Neuron (in vitro differentiated cells): ENCODE measurements around the gene TRPM2.
A peak's percentile ranks its signal among the peaks of the same experiment; 100 is the strongest.

ENCODE experiments used
- H2AFZ ChIP-seq: one replicate; pipeline ENCODE4 v1.6.1; 2013; ENCODE audit warnings: low read depth, mild to moderate bottlenecking, inconsistent platforms, low read length, moderate library complexity
- H3K27me3 ChIP-seq: one replicate; pipeline ENCODE4 v1.6.1; 2013; ENCODE audit warnings: low read length; ENCODE audit not compliant: insufficient read depth
- H3K36me3 ChIP-seq: one replicate; pipeline ENCODE4 v1.6.1; 2013; ENCODE audit warnings: low read length; ENCODE audit not compliant: insufficient read depth
- H3K4me1 ChIP-seq: one replicate; pipeline ENCODE4 v1.6.1; 2013; ENCODE audit warnings: low read length; ENCODE audit not compliant: insufficient read depth
- H3K4me3 ChIP-seq: 2 replicates; pipeline ENCODE4 v1.5.1; 2013; ENCODE audit warnings: mild to moderate bottlenecking, low read length, moderate library complexity
- H3K9me3 ChIP-seq: one replicate; pipeline ENCODE4 v1.6.1; 2013; ENCODE audit warnings: low read length

TRPM2 gene

DNA sequence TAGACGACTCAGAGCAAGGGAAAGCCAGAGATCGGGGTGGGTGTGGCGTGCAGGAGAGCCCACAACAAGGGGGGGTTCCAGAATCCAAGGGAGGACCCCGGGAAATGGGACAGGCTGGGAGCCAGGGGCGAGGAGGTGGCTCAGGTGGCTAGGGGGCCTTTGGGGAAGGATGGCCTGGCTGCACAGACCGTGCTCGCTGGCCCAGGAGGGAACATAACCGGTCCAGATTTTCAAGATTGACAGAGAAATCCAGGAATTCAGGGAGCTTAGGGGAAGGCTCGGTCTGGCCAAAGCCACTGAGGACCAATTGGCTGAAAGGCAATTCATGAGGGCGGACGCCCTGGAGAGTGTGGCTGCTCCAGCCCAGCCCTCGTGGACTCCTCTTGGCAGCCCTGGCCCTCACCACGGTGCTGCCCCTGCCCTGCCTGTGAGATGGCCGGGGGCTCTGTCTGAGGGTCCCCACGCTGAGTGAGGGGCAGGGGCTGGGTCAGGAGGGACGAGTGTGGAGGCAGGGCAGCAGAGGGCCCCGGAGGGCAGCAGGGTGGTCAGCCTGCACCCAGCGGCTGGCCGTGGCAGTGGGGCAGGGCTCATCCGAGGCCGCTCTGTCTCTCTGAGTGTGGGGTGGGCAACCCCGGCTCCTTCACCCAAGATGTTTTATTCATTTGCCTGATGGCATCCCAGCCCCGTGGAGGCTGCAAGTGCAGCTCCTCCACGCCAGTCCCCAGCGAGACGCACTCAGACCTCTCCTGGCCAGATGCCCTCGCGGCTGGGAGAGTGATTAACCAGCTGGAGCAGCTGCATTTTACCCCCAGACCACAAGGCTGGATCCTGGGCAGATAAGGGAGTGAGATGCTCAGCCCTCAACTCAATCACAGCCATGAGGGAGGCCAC lies 96.3 kb downstream of the TRPM2 start:
- H3K27me3 ChIP-seq = peaks cover 5% of the 10 kb centered on the region
- peaks cover 5% of the 10 kb centered on the region for H3K4me1 ChIP-seq
- H2AFZ ChIP-seq = no peak overlapping the region
- H3K9me3 ChIP-seq = no peaks in the 10 kb centered on the region
- no peaks in the 10 kb centered on the region for H3K36me3 ChIP-seq
- no peak overlapping the region for H3K4me3 ChIP-seq

DNA sequence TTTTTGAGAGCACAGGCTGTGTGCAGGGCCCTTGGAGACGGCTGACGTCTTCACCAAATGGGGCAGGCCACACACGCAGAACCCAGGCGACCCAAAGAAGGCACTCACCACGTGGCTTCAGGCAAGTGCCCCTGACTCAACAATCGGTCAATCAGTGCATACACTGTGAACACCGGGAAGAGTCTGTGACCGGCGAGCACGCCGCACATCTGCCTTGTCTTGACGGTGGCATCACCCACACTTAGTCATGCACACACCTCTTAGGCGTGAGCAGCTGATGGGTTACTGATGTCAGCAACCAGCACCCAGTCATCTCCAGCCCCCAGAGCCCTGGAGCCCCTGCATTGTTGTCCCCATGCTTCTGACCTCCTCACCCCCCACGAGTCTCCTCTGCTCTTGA lies 97.0 kb downstream of the TRPM2 start:
- peaks cover 5% of the 10 kb centered on the region for H3K27me3 ChIP-seq
- H3K4me1 ChIP-seq = peaks cover 5% of the 10 kb centered on the region

DNA sequence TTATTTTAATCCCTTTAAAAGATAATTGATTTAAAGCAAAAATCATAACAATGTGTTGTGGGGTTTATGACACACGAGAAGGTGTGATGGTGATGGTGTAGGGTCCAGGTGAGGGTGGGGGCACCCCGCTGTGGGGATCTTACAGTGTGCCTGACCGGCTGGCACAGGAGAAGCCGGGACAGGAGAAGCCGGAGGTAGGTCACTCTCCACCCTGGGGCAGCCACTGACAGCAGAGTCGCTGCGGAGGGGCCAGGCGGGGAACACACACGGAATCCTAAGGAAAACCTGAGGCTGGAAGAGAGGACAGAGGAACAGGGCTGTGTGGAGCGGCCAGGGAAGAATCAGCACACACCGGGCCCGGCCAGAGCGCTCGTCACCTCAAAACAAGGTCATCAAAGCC lies 97.6 kb downstream of the TRPM2 start:
- no peaks in the 10 kb centered on the region for H3K36me3 ChIP-seq
- no peaks in the 10 kb centered on the region for H3K9me3 ChIP-seq
- H3K27me3 ChIP-seq = peaks cover 5% of the 10 kb centered on the region
- no peak overlapping the region for H2AFZ ChIP-seq
- peaks cover 5% of the 10 kb centered on the region for H3K4me1 ChIP-seq
- H3K4me3 ChIP-seq = no peak overlapping the region

More for the DNA sequence above, 97.0 kb downstream of the TRPM2 start:
- no peaks in the 10 kb centered on the region for H3K9me3 ChIP-seq
- H3K4me3 ChIP-seq = no peak overlapping the region
- no peaks in the 10 kb centered on the region for H3K36me3 ChIP-seq
- no peak overlapping the region for H2AFZ ChIP-seq

DNA sequence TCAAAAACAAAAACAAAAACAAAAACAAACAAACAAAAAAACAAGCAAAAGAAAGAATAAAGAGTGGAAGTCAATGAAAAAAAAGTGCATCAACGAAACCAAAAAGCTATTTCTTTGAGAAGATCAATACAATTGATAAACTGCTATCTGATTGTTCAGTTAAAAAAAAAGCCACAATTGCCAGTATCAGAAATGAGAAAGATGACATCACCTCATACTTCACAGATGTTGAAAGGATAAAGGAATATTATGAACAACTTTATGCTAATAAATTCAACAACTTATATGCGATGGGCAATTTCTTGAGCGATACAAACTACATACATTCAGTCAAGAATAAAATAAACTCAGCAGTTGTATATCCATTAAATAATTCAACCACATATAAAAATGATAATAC lies 99.7 kb downstream of the TRPM2 start:
- Histone ChIP-seq H3K4me1 (peaks cover 8% of the 10 kb centered on the region), H3K4me3 (no peak overlapping the region), H3K36me3 (peaks cover 4% of the 10 kb centered on the region)

DNA sequence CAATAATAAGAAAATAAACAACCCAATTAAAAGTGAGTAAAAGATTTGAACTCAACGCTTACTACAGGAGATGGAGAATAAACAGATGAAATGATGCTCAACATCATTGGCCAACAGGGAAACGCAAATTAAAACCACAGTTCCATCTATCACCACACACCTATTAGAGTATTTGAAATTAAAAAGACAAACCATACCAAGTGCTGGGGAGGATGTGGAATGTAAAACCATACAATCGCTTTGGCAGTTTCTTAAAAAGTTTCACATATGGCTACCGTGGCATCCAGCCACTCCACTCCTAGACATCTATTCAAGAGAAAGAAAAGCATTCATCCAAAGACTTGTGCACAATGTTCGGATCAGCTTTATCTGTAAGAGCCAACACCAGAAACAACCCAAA lies 100.6 kb downstream of the TRPM2 start:
- Histone ChIP-seq H3K36me3 (peaks cover 4% of the 10 kb centered on the region), H3K4me1 (peaks cover 3% of the 10 kb centered on the region), H3K27me3 (peaks cover under 1% of the 10 kb centered on the region), H3K4me3 (no peak overlapping the region), H3K9me3 (peaks cover 2% of the 10 kb centered on the region), H2AFZ (no peak overlapping the region)

More for the DNA sequence above, 99.7 kb downstream of the TRPM2 start:
- peaks cover 2% of the 10 kb centered on the region for H3K9me3 ChIP-seq
- H3K27me3 ChIP-seq = peaks cover 5% of the 10 kb centered on the region
- H2AFZ ChIP-seq = no peak overlapping the region

DNA sequence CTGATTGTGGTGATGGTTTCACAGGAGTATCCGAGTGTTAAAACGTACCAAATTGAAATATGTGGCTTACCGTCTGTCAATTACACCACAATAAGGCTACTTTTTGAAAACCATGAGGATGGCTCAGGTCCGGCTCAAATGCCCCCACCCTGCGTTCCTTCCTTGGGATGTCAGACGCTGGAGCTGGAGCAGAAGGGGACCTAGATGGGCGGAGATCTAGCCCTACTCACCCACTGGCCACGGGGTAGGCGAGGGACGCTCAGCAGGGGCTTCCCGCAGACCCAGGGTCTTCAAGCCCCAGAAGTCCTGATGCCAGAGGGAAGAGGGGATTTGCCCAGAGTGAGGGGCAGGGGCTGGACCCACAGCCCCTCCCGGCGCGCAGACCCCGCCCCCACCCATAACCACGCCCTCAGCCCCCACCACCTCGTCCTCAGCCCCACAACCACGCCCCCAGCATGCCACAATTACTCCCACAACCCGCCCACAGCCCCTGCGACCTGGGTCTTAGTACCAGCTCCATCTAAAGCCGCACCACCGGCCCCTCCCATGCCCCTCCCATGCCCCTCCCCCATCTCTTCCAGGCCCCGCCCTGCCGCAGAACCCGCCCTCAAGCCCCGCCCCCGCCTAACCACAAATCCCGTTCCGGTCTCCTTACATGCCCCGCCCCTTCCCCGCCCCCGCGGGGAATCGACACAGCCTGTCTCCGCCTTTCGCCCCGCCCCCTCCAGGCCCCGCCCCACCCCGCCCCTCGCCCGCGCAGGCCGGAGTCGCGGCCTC lies 101.5 kb downstream of the TRPM2 start, which contains the start of gene LRRC3:
Gene LRRC3, plus strand, starts transcription at position 764 of the 777 bp plus-strand sequence. CDS start 1,135 bp downstream, outside the sequence.
- peaks cover 2% of the 10 kb centered on the region for H3K9me3 ChIP-seq
- no peaks in the 10 kb centered on the region for H3K27me3 ChIP-seq
- H3K36me3 ChIP-seq = peaks cover 4% of the 10 kb centered on the region
- peak within 1 kb of the TSS; percentile 69 for H2AFZ ChIP-seq
- H3K4me3 ChIP-seq = peak within 1 kb of the TSS; percentile 49
- H3K4me1 ChIP-seq = peaks cover 3% of the 10 kb centered on the region

DNA sequence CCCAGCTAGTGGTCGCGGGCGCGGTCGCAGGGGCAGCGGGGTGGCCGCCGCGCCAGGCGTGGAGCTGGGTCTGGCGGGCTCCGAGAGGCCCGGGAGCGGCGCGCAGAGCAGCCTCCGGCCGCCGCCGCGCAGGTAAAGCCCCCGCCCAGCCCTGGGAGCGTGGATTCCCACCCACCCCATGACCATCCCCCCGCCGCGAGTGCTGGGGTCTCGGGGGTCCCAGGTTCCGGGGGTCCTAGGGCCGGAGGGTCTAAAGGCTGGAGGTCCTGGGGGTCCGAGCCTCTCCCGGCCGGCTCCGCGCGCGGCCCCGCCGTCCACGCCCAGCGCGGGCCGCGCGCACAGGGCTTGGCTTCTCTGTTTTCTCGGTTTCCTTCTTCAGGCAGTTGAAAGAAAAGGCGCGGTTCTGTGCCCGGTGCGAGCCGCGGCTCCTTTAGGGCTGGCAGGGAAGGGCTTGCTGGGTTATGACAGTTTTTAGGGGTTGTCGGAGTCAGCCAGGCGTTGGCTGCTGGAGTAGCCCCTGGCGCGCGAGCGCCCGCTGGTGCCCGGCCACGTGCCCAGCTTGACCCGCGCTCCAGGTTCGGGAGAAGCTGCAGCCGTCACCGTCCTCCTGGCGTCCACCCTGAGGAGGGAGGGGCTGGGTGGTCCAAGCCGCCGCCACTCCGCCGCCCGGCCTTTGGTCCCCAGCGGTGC lies 102.2 kb downstream of the TRPM2 start:
- H3K36me3 ChIP-seq = peaks cover 4% of the 10 kb centered on the region
- H3K4me1 ChIP-seq = peaks cover 3% of the 10 kb centered on the region
- peak overlapping the region; percentile 49 for H3K4me3 ChIP-seq
- peaks cover 2% of the 10 kb centered on the region for H3K9me3 ChIP-seq
- no peaks in the 10 kb centered on the region for H3K27me3 ChIP-seq
- peak overlapping the region; percentile 69 for H2AFZ ChIP-seq

DNA sequence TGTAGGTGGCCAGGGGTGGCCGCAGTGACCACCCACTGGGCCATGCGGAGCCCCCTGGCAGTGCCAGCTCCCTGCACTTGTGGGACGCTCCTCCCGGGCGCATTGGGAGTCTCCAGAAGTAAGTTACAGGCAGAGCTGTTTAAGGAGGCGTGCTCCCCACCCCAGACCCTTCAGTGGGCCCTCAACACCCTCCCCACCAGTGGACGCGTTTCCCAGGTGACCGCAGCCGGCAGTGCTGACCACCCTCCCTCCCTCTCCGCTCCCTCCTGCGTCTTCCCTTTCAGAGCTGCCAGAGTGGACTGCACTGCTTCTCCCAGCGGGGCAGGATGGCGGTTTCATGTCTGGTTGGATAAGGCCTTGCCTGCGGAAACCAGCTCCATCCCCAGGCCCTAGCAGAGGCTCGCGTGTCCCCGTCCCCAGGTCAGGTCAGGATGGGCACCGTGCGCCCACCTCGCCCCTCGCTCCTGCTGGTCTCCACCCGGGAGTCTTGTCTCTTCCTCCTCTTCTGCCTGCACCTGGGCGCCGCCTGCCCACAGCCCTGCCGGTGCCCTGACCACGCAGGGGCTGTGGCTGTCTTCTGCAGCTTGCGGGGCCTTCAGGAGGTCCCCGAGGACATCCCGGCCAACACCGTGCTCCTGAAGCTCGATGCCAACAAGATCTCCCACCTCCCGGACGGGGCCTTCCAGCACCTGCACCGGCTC lies 102.9 kb downstream of the TRPM2 start:
- Histone ChIP-seq H3K4me3 (peak overlapping the region; percentile 49), H3K9me3 (peaks cover 2% of the 10 kb centered on the region), H3K27me3 (no peaks in the 10 kb centered on the region), H3K36me3 (peaks cover 4% of the 10 kb centered on the region), H2AFZ (peak overlapping the region; percentile 69), H3K4me1 (peaks cover 3% of the 10 kb centered on the region)

DNA sequence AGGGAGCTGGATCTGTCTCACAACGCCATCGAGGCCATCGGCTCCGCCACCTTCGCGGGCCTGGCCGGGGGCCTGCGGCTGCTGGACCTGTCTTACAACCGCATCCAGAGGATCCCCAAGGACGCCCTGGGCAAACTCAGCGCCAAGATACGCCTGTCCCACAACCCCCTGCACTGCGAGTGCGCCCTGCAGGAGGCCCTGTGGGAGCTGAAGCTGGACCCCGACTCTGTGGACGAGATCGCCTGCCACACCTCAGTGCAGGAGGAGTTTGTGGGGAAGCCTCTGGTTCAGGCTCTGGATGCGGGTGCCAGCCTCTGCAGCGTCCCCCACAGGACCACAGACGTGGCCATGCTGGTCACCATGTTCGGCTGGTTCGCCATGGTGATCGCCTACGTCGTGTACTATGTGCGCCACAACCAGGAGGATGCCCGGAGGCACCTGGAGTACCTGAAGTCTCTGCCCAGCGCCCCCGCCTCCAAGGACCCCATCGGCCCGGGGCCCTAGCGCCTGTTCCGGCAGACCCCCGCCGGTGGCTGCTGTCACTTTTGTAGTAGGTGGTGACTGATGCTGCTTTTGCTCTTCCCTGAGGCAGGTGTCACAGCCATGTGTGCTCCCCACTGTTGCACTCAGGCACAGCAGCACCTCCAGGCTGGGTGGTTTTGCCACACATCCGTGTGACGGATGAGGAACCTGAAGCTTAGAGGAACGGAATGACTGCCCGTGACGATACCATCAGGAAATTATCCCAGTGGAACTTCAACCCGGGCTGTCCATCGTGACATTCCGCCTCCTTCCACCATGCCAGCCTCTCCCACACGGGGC lies 103.7 kb downstream of the TRPM2 start:
- peaks cover 2% of the 10 kb centered on the region for H3K9me3 ChIP-seq
- H3K36me3 ChIP-seq = peaks cover 4% of the 10 kb centered on the region
- peaks cover 3% of the 10 kb centered on the region for H3K4me1 ChIP-seq
- no peak overlapping the region for H3K4me3 ChIP-seq
- H3K27me3 ChIP-seq = no peaks in the 10 kb centered on the region
- H2AFZ ChIP-seq = no peak overlapping the region

DNA sequence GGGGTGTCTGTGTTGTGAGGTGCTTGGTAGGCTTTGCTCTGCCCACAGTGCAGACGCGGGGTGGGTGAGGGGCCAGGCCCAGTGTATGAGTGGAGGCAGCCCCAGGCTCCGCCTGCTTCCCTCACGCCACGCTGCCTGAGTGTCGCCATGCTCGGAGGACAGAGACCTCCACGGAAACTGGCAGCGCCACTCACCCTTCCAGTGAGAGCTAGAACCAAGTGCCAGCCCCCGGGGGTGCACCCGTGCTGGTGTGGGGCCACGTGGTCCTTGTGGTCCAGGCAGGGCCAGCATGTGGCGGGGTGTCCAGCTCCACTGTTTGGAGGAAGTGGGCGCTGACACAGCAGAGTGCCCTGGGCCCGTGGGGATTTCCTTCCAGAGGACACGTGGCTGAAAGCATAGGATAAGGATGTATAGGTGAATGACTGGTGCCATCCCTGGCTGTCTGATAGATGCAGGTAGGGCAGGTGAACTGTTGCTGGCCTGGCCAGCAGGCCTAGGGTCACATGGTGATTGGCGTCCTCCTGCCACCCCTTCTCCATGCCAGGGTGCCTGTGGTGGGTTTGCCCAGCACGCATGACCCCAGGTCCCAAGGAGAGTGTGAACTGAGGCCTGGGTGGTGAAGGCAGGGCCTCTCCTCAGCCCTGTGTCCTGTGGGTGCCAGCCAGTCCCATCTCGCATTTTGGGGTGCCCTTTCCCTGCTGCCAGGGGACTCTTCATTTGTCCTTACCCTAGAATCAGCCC lies 105.7 kb downstream of the TRPM2 start:
- Histone ChIP-seq H3K4me3 (no peak overlapping the region), H3K36me3 (peaks cover 4% of the 10 kb centered on the region), H3K9me3 (peaks cover 2% of the 10 kb centered on the region), H3K4me1 (peaks cover 3% of the 10 kb centered on the region), H2AFZ (no peak overlapping the region), H3K27me3 (no peaks in the 10 kb centered on the region)

DNA sequence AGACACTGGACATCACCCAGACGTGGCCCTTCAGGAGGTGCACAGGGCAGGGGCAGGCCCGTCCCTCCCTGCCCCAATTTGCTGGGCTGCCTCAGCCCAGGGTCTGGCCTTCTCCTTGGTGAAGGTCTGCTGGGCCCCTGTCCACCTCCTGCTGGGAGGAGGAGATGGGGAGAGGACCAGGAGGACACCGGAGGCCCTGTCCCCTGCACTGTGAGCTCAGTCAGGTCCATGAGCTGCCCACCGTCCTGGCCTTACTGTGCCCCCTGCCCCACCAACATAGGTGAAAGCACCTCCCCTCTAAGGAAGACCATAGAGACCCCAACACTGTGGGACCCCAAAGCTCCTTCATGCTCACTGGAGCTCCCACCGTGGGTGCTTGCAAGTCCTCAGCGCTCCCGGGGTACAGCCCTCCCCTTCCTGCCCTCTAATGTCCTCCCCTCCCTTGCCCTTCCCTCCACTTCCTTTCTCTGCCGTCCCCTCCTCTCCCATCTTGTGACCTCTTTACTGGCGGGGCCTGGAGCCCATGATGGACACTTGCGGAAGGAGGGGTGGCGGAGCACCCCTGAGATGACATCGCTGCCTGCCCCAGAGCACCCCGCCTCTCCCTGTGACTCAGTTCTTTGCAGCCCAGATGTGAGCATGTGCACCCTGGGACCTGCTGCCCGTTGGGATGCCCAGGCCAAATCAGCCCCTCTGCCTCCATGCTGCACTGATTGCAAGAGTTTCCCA lies 106.5 kb downstream of the TRPM2 start:
- no peak overlapping the region for H3K4me3 ChIP-seq
- H2AFZ ChIP-seq = no peak overlapping the region
- peaks cover 4% of the 10 kb centered on the region for H3K36me3 ChIP-seq
- H3K4me1 ChIP-seq = peaks cover 3% of the 10 kb centered on the region
- no peaks in the 10 kb centered on the region for H3K27me3 ChIP-seq
- H3K9me3 ChIP-seq = peaks cover 2% of the 10 kb centered on the region
